ENCODE results near the gene IGF1R. TPM values are rescaled to one million over a fixed set of nuclear protein-coding genes. Genes with fewer than 3 reads are reported as not detected.

The IGF1R gene
- total RNA-seq, 1 experiment from 2014 or later, result 51.6 TPM

DNA sequence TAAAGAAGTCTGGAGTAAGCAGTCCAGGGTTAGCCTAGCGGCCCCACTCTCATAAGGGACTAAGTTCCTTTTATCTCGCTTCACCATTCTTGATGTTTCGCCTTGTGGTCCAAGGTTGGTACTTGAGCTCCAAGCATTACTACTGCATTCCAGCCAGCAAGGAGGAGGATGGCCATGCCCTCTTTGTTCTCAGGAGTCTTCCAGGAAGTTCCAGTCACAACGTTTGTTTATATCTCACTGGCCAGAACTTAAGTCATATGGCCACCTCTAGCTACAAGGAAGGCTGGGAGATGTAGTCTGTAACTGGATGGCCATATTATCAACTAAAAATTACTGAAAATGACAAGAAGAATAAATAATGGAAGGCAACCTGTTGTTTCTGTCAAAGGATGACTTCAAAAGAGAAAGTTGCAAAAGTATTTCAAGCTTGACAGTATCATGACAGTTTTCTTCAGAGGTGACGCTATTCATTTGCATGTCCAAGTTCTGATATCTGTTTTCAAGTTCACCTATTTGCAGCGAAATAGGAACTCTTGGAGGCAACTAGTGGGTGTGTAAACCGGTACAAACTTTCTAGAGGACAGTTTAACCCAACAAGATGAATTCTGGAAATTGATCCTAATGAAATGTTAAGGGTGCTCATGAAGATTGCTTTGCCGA, 240.6 kb downstream of the IGF1R start:
- Mint-ChIP-seq H3K36me3 (ENCODE audit: insufficient read depth, unreplicated experiment) (no peaks in the 10 kb centered on the region), H3K4me3 (ENCODE audit: unreplicated experiment) (no peak overlapping the region), H3K9me3 (ENCODE audit: unreplicated experiment) (no peaks in the 10 kb centered on the region), H3K4me1 (ENCODE audit: low read depth, unreplicated experiment) (peaks cover 32% of the 10 kb centered on the region), H3K27me3 (ENCODE audit: insufficient read depth, unreplicated experiment) (no peaks in the 10 kb centered on the region), H3K27ac (ENCODE audit: unreplicated experiment) (peak overlapping the region; percentile 6)
- DNase-seq, result no peak
- no peaks in the 10 kb centered on the region for H3K27me3 ChIP-seq (replicated peaks; ENCODE audit: control insufficient read depth, insufficient read depth, low read length)
- TF ChIP-seq, protein P1, sequence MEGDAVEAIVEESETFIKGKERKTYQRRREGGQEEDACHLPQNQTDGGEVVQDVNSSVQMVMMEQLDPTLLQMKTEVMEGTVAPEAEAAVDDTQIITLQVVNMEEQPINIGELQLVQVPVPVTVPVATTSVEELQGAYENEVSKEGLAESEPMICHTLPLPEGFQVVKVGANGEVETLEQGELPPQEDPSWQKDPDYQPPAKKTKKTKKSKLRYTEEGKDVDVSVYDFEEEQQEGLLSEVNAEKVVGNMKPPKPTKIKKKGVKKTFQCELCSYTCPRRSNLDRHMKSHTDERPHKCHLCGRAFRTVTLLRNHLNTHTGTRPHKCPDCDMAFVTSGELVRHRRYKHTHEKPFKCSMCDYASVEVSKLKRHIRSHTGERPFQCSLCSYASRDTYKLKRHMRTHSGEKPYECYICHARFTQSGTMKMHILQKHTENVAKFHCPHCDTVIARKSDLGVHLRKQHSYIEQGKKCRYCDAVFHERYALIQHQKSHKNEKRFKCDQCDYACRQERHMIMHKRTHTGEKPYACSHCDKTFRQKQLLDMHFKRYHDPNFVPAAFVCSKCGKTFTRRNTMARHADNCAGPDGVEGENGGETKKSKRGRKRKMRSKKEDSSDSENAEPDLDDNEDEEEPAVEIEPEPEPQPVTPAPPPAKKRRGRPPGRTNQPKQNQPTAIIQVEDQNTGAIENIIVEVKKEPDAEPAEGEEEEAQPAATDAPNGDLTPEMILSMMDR (IDR thresholded peaks at IDR 0.05; ENCODE audit: insufficient read depth in 1 of 2, low read depth in 1 of 2, low read length in 1 of 2, severe bottlenecking in 1 of 2, unreplicated experiment in 1 of 2), result no peak
- no peak overlapping the region for H3K4me3 ChIP-seq (ENCODE audit: low read depth, low read length)
- no peaks in the 10 kb centered on the region for H3K9me3 ChIP-seq
- H3K36me3 ChIP-seq (ENCODE audit: control insufficient read depth, insufficient read depth, low read length), result no peaks in the 10 kb centered on the region
- ChIA-PET POLR2A (no interaction called here), CTCF (interaction anchor here (0.5 kb wide), 1 partner anchor 90 kb away, joined by 3 read pairs; no protein-coding TSS in a partner anchor)
- intact Hi-C loops (cut with micrococcal nuclease; ENCODE audit: unreplicated experiment), result no loop called here
- no TSS peak for BruUV-seq (replicated peaks)
- H3K4me1 ChIP-seq, result peaks cover 27% of the 10 kb centered on the region

DNA sequence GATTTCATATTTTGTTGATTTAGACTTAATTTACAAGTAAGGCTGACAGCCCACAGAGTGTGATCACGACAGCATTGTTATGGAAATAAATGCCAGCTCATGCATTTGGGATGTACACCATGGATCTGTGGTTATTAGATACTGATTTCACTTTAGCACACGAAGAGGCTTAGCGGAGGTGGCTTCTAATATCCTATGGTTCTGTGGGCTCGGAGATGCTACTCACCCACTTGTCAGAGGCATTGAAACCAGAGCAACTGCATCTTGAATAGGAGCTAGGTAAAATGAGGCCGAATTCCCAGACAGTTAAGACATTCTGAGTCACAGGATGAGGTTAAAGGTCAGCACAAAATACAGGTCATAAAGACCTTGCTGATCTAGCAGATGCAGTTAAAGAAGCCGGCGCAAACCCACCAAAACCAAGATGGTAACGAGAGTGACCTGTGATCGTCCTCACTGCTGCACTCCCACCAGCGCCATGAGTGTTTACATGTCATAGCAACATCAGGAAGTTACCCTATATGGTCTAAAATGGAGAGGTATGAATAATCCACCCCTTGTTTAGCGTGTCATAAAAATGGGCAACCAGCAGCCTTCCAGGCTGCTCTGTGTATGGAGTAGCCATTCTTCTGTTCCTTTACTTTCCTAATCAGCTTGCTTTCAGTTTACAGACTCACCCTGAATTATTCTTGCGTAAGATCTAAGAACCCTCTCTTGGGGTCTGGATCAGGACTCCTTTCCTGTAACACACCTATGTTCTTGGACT, 241.8 kb downstream of the IGF1R start:
- Histone ChIP-seq H3K9me3 (no peaks in the 10 kb centered on the region), H3K4me3 (ENCODE audit: low read depth, low read length) (no peak overlapping the region), H3K4me1 (peaks cover 27% of the 10 kb centered on the region), H3K27me3 (replicated peaks; ENCODE audit: control insufficient read depth, insufficient read depth, low read length) (no peaks in the 10 kb centered on the region), H3K36me3 (ENCODE audit: control insufficient read depth, insufficient read depth, low read length) (no peaks in the 10 kb centered on the region)
- peak overlapping the region; percentile 61 for H3K27ac Mint-ChIP-seq (ENCODE audit: unreplicated experiment)
- no peaks in the 10 kb centered on the region for H3K9me3 Mint-ChIP-seq (ENCODE audit: unreplicated experiment)
- H3K27me3 Mint-ChIP-seq (ENCODE audit: insufficient read depth, unreplicated experiment), result no peaks in the 10 kb centered on the region
- ChIA-PET CTCF (no interaction called here), POLR2A (no interaction called here)
- H3K36me3 Mint-ChIP-seq (ENCODE audit: insufficient read depth, unreplicated experiment), result no peaks in the 10 kb centered on the region
- intact Hi-C loops (cut with micrococcal nuclease; ENCODE audit: unreplicated experiment), result no loop called here
- BruUV-seq (replicated peaks), result no TSS peak
- H3K4me3 Mint-ChIP-seq (ENCODE audit: unreplicated experiment), result no peak overlapping the region
- peaks cover 32% of the 10 kb centered on the region for H3K4me1 Mint-ChIP-seq (ENCODE audit: low read depth, unreplicated experiment)
- no peak for DNase-seq
- TF ChIP-seq, protein P1 (IDR thresholded peaks at IDR 0.05; ENCODE audit: insufficient read depth in 1 of 2, low read depth in 1 of 2, low read length in 1 of 2, severe bottlenecking in 1 of 2, unreplicated experiment in 1 of 2), result no peak

DNA sequence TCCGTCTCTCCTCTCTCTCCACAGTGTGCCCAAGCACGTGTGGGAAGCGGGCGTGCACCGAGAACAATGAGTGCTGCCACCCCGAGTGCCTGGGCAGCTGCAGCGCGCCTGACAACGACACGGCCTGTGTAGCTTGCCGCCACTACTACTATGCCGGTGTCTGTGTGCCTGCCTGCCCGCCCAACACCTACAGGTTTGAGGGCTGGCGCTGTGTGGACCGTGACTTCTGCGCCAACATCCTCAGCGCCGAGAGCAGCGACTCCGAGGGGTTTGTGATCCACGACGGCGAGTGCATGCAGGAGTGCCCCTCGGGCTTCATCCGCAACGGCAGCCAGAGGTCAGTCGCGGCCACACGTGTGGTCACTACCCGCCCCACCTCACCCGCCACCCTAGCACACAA, 243.0 kb downstream of the IGF1R start:
- no peaks in the 10 kb centered on the region for H3K9me3 Mint-ChIP-seq (ENCODE audit: unreplicated experiment)
- BruUV-seq (replicated peaks), result no TSS peak
- peaks cover 35% of the 10 kb centered on the region for H3K4me1 Mint-ChIP-seq (ENCODE audit: low read depth, unreplicated experiment)
- no peak overlapping the region for H3K27ac Mint-ChIP-seq (ENCODE audit: unreplicated experiment)
- Histone ChIP-seq H3K4me3 (ENCODE audit: low read depth, low read length) (no peak overlapping the region), H3K27me3 (replicated peaks; ENCODE audit: control insufficient read depth, insufficient read depth, low read length) (no peaks in the 10 kb centered on the region), H3K36me3 (ENCODE audit: control insufficient read depth, insufficient read depth, low read length) (no peaks in the 10 kb centered on the region), H3K9me3 (no peaks in the 10 kb centered on the region), H3K4me1 (peaks cover 37% of the 10 kb centered on the region)
- intact Hi-C loops (cut with micrococcal nuclease; ENCODE audit: unreplicated experiment), result no loop called here
- no peak for DNase-seq
- TF ChIP-seq, protein P1 (IDR thresholded peaks at IDR 0.05; ENCODE audit: insufficient read depth in 1 of 2, low read depth in 1 of 2, low read length in 1 of 2, severe bottlenecking in 1 of 2, unreplicated experiment in 1 of 2), result no peak
- H3K27me3 Mint-ChIP-seq (ENCODE audit: insufficient read depth, unreplicated experiment), result no peaks in the 10 kb centered on the region
- H3K4me3 Mint-ChIP-seq (ENCODE audit: unreplicated experiment), result no peak overlapping the region
- H3K36me3 Mint-ChIP-seq (ENCODE audit: insufficient read depth, unreplicated experiment), result no peaks in the 10 kb centered on the region
- POLR2A ChIA-PET, result no interaction called here
- CTCF ChIA-PET, result no interaction called here

Measured in Caco-2 (cell line).